ENCODE data around the gene ATF3.

Gene ATF3

GRCh38 chr1:212587016-212587887 is 21.3 kb upstream of the ATF3 start:
- DNase-seq = no peak

- no peak for DNase-seq
Measured at GRCh38 chr1:212587888-212588510, 20.6 kb upstream of the ATF3 start.

- DNase-seq = no peak
Measured at GRCh38 chr1:212589446-212589845, 19.1 kb upstream of the ATF3 start.

- no peak for DNase-seq
Measured at GRCh38 chr1:212591922-212592321, 16.6 kb upstream of the ATF3 start.

GRCh38 chr1:212593821-212594251 is 14.7 kb upstream of the ATF3 start:
- DNase-seq = no peak

GRCh38 chr1:212594640-212595039 is 13.9 kb upstream of the ATF3 start:
- DNase-seq = no peak

- no peak for DNase-seq
Measured at GRCh38 chr1:212595229-212595628, 13.3 kb upstream of the ATF3 start.

- DNase-seq = no peak
Measured at GRCh38 chr1:212595787-212596714, 12.5 kb upstream of the ATF3 start.

GRCh38 chr1:212596798-212597197 is 11.8 kb upstream of the ATF3 start:
- DNase-seq = no peak

- DNase-seq = no peak
Measured at GRCh38 chr1:212597487-212597886, 11.1 kb upstream of the ATF3 start.

- DNase-seq = no peak
Measured at GRCh38 chr1:212600071-212600915, 8.3 kb upstream of the ATF3 start.

GRCh38 chr1:212600980-212601379 is 7.6 kb upstream of the ATF3 start:
- DNase-seq = no peak

- no peak for DNase-seq
Measured at GRCh38 chr1:212601524-212601923, 7.0 kb upstream of the ATF3 start.

- no peak for DNase-seq
Measured at GRCh38 chr1:212605441-212606394, 2.8 kb upstream of the ATF3 start.

- DNase-seq = peak; percentile 53
Measured at GRCh38 chr1:212606395-212607205, 2.0 kb upstream of the ATF3 start.

GRCh38 chr1:212607206-212607912 is 1.2 kb upstream of the ATF3 start:
- DNase-seq = no peak

- DNase-seq = no peak
Measured at GRCh38 chr1:212607913-212608391, 609 bp upstream of the ATF3 start.

GRCh38 chr1:212608959-212609700 is 569 bp downstream of the ATF3 start:
- DNase-seq = peak; percentile 45

Measured in stimulated activated CD4-positive, alpha-beta T cell treated with anti-CD3 and anti-CD28 coated beads, Interleukin-12 subunit alpha, Interleukin-12 subunit beta, amount 100 ng/mL, for 4 hours (primary cell).